Activated CD4-positive, alpha-beta T cell treated with anti-CD3 and anti-CD28 coated beads, Interleukin-2, Interleukin-6, amounts not matched to agents 100 ng/mL and 50 ng/mL, durations not matched to agents 16 hours and 8 hours (primary cell): Measurements from ENCODE around the gene LUZP2.
A peak's percentile ranks its signal among the peaks of the same experiment; 100 is the strongest.

Source experiments
- DNase-seq: peaks from one replicate; pipeline ENCODE4 v3.0.0-alpha.2; 2020

The LUZP2 gene

DNA sequence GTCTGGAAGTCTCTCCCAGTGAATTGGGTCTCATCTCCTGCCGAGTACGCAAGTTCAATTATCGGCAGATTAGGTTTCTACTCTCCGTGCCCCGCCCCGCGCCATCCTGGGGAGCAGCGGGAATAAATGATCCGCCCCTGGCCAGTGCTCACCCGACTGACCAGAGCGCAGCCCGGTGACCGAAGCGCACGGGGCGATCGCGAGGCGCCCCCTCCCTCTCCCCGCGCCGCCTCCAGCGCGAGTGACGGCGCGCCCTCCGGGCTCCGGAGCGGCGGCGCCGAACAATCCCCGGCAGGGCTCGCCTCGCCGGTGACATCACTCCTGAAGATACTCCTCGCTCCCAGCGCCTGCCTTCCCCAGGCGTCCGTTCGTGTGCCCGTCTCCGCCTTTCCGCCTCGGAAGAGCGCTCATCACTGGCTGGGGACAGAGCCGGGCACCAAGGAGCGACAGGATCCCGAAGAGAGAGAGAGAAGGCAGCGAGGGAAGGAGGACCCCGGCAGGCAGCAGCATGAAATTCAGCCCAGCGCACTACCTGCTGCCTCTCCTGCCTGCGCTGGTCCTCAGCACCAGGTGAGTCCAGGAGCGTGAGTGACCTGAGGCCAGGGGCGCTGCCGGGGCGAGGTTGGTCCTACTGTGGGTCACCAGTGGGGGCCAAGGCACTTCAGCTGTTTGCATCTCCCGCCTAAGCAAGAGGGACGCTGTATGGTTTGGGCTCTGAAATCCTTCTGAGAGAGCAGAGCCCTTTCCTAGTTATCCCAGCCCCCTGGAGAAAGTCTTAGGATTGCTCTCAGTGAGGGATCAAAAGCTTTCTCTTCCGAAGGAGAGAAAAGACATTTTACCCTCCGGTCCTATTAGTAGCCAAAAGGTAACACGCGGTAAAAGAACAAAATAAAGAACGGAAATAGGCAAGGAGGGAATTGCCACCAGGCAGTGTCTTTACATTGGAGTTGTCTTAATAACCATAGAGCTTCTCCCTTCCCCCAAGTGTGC, at the start of gene LUZP2:
Gene LUZP2, plus strand, starts transcription at position 318 of the 990 bp plus-strand sequence.
- DNase-seq: peak; percentile 0

DNA sequence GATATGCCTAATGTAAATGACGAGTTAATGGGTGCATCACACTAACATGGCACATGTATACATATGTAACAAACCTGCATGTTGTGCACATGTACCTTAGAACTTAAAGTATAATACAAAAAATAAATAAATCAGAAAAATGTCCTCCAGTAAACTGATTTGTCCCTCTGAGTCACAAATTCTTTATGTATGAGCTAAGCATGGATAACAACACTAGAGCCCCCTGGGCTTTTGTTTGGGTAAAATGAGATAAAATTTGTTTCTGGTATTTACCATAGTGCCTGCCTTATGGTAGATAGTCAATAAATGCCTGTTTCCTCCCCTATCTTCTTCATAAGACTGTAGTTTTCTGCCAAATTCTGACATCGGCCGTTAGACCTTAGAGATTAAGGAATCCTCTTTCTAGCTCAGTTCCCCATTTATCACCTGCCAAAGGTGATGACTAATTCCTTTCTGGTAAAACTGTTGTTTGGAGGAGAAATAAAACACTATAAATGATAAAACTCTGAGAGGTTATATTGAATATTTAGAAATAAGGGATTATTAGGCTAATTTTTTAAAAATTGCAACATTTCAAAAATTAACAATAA, 43.6 kb upstream of the LUZP2 start:
- no peak for DNase-seq

DNA sequence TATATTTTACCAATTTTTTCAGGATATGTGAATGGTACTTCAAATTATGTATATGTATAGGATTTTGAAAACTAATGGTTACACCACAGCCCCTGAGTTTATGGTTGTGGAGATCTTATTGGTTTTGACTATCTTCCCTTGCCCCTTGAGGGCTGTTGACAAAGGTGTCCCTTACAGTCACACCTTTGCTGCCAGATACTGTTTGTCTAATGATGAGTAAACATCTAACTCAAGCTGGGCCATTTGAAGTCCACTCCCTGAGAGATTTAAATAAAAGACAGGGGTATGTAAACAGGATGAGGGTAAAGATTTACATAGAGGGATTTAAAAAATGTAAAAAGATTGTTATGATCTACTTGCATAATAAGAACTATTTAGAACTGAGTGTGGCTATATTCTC, 38.9 kb upstream of the LUZP2 start:
- no peak for DNase-seq

DNA sequence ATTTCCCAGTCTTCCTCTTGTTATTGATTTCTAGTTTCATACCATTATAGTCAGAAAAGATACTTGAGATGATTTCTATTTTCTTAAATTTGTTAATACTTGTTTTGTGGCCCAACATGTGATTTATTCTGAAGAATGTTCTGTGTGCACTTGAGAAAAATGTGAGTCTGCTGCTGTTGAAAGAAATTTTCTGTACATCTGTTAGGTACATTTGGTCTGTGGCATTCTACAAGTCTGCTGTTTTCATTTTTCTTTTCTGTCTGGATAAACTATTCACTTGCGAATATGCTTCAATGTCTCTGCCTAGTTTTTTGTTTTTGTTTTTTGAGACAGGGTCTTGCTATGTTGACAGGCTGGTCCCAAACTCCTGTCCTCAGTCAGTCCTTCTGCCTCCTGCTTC, 26.4 kb upstream of the LUZP2 start:
- DNase-seq: no peak

DNA sequence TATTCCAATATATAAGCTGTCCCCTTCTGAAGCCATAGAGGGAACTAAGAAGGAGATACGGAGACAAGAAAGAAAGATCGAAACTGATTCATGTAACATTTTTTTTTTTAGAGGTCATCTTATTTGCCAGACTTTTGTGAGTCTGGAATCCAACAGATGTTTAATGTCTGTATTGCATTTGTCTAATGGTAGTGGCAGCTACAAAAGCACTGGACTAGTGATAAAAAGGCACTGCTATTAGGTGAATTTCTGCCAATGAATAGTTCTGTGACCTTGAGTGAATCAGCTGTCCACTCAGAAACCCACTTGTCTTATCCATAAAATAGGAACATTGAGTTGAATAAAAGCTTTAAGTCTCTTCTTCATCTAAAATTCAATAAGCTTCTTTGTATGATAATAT, 25.8 kb upstream of the LUZP2 start:
- DNase-seq: no peak

DNA sequence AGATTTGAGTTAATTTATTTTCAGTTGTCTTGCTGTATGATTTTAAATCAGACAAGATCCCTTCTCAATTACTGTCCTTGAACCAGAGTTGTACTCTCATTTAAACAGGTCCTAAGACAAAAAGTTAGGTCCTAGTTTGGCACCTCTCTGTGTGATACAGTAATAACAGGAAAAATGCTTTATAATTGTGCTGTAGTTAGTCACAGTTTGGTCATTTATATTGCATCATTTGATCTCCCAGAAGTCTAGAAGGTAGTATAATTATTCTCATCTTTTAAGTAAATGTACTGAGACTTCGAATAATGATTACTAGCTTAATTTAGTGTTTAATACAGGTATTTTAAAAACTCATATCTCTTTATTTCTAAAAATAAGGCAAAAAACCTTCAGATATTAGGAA, 18.1 kb upstream of the LUZP2 start:
- no peak for DNase-seq

DNA sequence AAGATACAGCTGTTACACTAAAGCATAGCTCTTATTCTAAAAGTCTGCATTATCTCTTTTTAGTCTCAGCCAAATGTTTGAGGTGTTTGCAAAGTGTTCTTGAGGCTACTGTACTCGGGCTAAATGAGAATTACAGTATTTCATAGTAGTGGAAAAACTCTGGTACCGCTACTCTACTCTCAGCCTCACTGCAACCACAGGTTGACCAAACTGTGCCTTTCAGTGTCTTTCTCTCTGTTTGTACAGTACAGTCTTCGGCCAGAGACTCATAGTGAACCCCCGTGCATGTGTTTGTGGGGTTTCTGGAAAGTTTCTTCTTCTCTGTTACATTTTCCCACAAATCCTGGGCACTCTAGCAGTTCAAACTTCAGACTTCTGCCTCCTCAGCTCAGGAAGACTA, 7.4 kb upstream of the LUZP2 start:
- DNase-seq: no peak

DNA sequence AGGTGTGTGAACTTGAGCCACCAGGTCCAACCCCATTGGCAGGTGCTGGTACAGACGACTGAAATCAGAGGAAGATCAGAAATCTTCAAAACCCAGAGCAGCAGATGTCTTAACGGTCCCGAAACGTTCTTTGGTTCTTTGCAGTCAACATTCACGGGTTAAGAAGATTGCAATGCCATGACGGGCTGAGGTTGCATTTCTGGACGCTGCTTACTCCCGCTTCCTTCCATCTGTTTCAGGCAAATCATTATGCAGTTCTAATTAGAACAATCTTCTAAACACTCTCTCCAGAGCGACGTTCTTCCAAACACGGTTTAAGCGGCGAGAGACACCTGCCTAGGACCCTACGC, 492 bp upstream of the LUZP2 start:
- no peak for DNase-seq

DNA sequence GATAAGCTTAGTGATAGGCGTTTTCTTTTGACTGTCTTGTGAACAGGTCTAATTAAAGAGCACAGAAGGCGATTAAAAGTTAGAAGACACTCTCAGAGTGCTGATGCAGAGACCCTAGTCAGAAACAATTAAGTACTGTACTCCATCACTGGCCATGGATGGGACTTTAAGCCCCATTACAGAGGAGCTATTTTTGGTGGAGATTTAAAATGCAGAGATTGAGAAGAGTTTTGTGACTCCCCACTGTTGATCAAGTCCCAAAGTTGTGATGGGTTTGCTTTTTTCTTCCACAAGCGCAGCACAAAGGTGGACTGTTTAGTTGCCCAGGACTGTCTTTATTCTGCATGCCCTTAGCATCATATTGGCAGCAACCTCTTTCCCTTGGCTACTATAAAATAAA, 978 bp downstream of the LUZP2 start:
- DNase-seq: no peak

DNA sequence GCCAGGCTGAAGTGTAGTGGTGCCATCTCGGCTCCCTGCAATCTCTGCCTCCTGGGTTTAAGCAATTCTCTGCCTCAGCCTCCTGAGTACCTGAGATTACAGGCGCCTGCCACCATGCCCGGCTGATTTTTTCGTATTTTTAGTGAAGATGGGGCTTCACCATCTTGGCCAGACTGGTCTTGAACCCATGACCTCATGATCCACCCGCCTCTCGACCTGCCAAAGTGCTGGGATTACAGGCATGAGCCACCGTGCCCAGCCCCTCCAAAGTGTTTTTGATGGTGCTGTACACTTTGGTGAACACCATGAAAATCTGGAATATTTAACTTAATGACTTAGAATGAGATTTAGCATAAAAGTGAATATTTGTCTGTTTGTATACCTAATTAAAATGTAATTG, 5.6 kb downstream of the LUZP2 start:
- no peak for DNase-seq

DNA sequence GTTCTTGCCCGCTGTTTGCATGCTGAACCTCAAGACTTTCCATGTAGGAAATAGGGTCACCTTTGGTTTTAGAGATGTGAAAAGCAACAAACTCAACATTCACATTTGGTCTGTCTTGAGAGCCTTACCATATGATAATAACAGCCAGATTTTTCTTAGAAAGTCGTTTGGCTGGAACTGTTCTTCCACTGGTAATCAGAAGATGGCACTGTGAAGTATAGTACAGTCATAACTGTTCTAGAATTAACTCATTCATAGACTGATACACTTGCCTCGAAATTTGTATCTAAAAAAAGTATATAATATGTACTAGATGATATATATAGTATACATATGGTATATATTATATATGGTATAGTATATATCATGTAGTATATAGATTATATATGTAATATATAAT, 12.3 kb downstream of the LUZP2 start:
- DNase-seq: peak; percentile 0

DNA sequence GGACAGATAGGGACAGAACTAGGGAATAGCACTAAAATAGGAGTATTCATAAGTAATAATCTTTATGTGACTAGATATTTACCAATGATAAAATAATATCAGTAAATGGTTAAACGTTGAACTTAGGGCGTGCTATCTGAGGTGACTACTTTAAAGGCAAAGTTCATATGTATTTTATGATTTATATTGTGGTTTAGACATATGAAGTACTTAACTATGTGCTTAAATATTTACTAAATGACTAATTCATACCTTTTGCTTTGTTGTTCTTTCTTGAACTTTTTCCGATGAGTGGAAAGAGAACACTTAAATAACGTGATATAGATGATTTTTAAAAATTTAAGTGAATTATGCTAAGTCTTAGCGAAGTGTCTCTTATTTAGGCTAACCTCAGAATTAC, 14.7 kb downstream of the LUZP2 start:
- no peak for DNase-seq

DNA sequence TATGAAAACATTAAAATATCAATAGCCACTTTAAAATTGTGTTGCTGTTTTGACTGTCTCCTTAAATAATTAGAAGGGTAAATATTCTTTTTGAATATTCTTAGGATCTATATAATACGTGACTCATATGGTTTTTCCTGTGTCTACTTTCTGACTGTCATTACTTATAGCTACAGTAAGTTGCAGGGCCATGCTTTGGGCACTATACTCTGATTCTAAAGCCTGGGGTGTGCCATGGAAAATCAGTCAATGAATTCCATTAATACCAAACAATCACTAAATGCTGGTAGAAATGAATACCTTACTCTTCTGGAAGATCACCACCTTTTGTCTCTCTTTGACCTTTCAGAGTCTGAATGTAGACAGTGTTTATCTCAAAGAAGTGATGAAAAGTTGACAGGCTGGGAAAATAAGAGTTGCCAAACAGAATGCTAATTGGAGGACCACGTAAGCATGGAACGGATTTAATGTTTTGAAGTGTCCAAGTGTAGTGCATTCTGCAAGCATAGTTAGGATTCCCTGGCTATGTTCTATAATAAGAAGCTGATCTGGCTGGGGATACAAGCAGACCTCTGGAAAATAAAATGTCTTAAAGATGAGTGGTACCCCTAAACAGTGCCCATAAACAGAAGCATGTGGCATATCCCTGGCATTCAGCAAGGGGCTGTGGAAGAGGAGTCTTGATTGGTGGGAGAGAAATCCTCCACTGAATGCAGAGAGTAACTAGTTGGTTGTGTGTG, 16.8 kb downstream of the LUZP2 start:
- no peak for DNase-seq

DNA sequence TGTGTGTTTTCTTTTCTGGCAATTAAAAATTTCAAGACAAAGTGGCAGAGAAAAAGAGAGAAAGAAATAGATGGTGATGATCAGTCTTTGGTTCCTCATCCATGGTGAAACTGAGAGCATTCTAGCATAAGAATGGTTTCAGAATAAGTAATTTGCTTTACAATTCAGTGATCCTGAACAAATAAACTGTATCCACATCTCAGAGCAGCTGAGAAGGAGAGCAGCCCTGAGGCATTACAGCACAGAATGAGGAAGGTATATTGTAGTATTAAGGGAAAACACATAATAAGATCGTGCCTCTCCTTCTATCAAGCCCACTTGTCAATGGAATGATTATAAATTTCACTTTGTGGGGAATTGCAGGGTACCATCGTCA, 17.4 kb downstream of the LUZP2 start:
- DNase-seq: no peak

DNA sequence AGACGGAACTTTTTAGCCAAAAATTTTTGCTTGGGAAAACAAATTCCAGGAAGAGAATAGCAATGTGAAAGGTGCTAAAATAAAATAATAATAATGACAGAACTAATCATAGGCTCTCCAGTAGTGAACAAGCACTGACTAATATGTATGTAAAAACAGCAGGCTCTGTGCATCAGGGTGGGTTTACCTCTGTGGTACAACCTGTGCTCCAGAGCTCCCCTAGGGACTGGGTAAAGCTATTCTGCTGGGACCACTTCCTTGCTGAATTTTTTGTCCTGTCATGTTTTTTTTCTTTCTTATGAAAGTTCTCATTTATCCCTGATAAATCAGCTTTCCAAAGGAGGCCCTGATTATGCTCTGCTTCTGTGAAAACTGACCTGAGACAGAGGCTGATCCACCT, 18.8 kb downstream of the LUZP2 start:
- DNase-seq: no peak

DNA sequence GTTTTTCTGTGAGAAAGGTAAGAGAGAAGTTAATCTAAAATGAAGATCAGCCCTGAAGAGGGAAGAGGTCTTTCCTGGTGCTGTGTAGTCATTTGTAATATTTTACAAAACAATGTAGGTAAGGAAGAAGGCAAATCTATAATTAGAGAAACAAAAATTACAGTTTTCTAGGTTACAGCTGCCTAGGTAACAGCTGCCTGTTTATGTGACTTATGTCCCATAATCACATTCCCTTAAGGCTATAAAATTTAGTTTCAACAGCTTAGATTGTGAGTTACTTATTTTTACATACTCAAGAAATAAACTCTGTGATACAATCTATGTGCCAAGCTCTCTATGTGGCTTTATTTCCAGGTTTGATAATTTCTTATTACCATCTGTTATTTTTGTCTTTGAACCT, 19.8 kb downstream of the LUZP2 start:
- DNase-seq: no peak

DNA sequence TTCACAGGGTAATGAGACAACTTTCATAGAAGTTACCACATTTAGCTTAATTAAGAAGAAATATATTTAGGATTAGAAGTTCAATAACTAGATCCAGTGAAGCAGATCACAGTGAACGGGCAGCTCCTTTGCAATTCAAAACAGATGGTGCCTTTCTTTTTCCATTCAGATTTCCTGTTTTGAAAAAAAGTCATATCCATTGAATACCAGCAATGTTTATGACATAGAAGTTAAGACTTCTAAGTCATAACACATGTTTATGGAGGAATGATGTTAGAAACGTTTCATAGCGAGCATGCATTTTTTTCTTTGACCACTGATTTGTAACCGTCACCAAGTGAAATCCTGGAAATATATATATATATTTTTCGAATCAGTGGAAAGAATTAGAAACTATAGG, 24.7 kb downstream of the LUZP2 start:
- no peak for DNase-seq

DNA sequence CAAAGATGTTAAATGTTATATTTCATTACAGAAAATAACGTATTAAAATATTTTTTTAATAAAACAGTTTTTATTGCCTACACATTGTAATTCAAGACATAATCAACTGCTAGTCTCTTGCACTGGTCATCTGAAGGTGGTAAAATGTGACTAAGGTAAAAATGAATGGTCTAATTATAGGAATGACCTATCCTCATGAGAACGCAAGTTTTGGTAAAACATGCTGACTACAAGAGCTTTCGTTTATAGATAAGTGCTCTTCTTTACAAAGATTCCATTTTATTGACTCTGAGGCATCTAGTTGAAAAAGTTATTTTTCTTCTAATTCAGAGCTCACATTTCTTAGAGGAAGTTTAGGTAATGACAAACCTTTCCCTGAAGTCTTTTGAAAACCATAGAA, 27.3 kb downstream of the LUZP2 start:
- no peak for DNase-seq

DNA sequence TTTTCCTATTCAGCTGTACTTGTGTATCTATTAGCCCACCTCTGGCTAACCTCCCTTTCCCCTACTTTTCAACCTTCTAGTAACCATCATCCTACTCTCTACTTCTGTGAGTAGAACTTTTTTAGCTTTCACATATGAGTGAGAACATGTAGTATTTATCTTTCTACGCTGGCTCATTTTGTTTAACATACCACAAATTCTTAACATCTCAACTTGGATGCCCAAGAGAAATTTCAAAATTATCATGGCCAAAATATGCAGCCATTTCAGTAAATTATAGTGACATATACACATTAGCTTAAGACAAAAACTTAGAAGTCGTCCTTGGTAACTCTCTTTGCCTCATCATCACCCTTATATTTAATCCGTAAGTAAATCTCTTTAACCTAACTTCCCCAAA, 34.7 kb downstream of the LUZP2 start:
- no peak for DNase-seq

DNA sequence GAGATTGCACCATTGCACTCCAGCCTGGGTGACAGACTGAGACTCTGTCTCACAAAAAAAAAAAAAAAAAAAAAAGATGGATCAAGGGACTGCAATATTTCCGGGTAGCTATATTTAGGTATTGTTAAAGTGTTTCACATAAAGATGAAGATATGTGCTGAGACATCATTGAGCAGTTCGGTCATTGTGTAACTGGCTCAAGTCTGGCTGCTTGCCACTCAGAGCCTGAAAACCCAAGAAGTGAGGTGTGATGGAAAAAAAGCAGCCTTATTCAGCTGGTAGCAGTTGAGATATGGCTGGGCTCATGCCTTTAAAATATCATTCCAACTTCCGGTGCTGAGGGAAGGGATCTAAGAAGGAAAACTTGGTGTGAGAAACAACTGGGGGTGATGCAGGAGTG, 46.9 kb downstream of the LUZP2 start:
- DNase-seq: no peak

DNA sequence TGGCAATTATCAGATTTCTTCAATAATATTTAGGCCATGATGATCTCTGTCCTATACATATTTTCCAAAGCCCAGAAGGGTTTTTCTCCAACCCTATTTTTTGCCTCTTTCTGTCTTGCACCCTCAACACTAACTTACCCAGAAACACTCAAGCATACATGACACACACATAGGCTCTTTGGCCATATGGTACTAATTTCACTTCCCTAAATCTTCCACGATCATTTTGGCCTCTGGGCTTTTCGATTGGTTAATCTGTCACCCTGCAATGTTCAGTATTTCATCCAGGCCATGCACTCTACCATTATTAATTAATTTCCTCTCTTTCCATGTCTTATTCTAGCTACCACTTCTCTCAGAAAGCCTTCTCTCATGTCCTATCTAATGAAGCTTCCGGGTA, 59.8 kb downstream of the LUZP2 start:
- no peak for DNase-seq

DNA sequence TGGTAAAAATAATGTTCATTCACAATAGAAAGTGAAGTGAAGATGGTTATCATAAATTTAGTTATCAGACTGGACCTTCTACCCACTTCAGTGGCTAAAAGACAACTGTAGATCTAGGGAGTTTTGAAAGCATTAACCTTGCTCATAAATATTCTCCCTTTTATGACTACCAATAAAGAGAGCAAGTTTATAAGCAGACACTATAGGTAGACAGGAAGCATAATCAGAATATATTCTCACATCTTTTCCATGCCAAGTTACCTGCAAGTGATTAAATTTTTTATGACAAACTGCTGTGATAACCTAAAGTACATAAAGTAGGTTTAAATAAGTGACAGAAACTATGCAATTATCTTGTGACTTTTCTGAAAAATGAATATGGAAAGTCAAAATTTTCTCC, 62.5 kb downstream of the LUZP2 start:
- DNase-seq: no peak

DNA sequence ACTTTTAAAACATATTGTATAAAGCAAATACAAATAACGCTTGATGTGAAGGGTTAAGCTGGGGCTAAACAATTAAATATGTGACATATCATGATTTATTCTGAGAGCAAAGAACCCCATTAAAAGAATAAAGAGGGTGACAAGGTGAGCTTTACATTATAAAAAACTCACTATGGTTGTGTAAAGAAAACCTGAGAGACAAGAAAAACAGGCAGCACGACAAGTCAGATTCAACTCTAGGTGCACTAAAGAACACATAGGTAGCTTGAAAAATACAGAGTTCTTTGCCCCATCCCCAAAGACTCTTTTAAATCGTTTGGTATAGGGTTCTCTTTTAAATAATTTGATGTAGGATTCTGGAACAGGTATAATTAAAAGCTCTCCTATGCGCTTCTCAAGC, 63.5 kb downstream of the LUZP2 start:
- DNase-seq: no peak

DNA sequence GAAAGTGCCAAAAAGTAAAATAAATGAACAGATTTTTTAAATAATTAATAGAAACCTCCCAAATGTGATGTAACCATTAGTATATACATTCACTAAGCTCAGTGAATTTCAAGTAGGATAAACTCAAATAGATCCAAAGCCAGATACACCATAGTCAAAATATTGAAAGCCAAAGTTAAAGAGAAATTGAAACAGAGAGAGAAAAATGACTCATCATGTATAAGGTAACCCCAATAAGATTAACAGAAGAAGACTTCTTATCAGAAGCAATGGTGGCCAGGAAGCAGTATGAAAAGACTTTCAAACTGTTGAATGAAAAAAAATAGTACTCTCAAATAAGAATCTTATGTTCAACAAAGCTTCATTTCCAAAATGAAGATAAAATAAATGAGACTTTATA, 70.5 kb downstream of the LUZP2 start:
- no peak for DNase-seq
